MCF 10A (cell line): ENCODE results near the gene ENPEP. TPM values are rescaled to one million over a fixed set of nuclear protein-coding genes. Genes with fewer than 3 reads are reported as not detected.
"Not testable (repeated sequence)": the region's sequence is repeated elsewhere in the genome, so short reads cannot be mapped to it uniquely, and the experiment has no call there.

Experiments
- BruUV-seq: library from RNA; stranded (reverse); fragments of 400-500 nt; replicated peaks from 2 replicates; lab custom pipeline; 2021; lab: Mats Ljungman, UMichigan
- CTCF ChIA-PET: fragments of 300-600 bp; sonication (Branson Sonifier 250); formaldehyde crosslinking; extraction: SDS; loops from one replicate; lab custom pipeline; 2021; ENCODE audit warnings: antibody characterized with exemption, inconsistent platforms; lab: Yijun Ruan, JAX
- POLR2A ChIA-PET: fragments of 300-600, 350-650 bp; sonication (Branson Sonifier 250); formaldehyde crosslinking; extraction: SDS; loops from one replicate; lab custom pipeline; 2020; ENCODE audit warnings: antibody characterized with exemption, inconsistent platforms; lab: Yijun Ruan, JAX
- DNase-seq: peaks from one replicate; pipeline ENCODE4 v3.0.0-alpha.2; 2018; ENCODE audit not compliant: unreplicated experiment
- H3K27ac Mint-ChIP-seq: one replicate; pipeline ENCODE4 v1.8.0; 2022; ENCODE audit warnings: mild to moderate bottlenecking, low read depth, mixed read lengths; ENCODE audit not compliant: unreplicated experiment
- H3K27me3 Mint-ChIP-seq: one replicate; pipeline ENCODE4 v1.8.0; 2022; ENCODE audit warnings: mixed read lengths; ENCODE audit not compliant: insufficient read depth, unreplicated experiment
- H3K36me3 Mint-ChIP-seq: one replicate; pipeline ENCODE4 v1.8.0; 2022; ENCODE audit warnings: mild to moderate bottlenecking, moderate library complexity, mixed read lengths; ENCODE audit not compliant: insufficient read depth, unreplicated experiment
- H3K4me1 Mint-ChIP-seq: one replicate; pipeline ENCODE4 v1.8.0; 2022; ENCODE audit warnings: mixed read lengths; ENCODE audit not compliant: insufficient read depth, unreplicated experiment
- H3K4me3 Mint-ChIP-seq: one replicate; pipeline ENCODE4 v1.8.0; 2022; ENCODE audit warnings: mild to moderate bottlenecking, moderate library complexity, mixed read lengths; ENCODE audit not compliant: unreplicated experiment
- H3K9me3 Mint-ChIP-seq: one replicate; pipeline ENCODE4 v1.8.0; 2022; ENCODE audit warnings: mixed read lengths; ENCODE audit not compliant: unreplicated experiment
- intact Hi-C: fragments of 100-400 bp; cut with micrococcal nuclease; formaldehyde crosslinking; loops from 2 replicates; pipeline ENCODE4 v1.14.1; 2022
- total RNA-seq: library from RNA; stranded (reverse); gene quantifications from 2 replicates; pipeline ENCODE4 v1.2.3, GENCODE V29; 2022
- TF ChIP-seq, protein P1 (sequence below): fragments of 200-600 bp; IDR thresholded peaks from one replicate; pipeline ENCODE4 v1.8.0; 2022; ENCODE audit warnings: antibody characterized with exemption, mild to moderate bottlenecking; ENCODE audit not compliant: unreplicated experiment

ENPEP gene
- total RNA-seq, 1 experiment from 2014 or later, result not detected

GRCh38 chr4:110550260-110550659, 74.3 kb downstream of the ENPEP start:
- intact Hi-C loops, result no loop called here
- no peaks in the 10 kb centered on the region for H3K27me3 Mint-ChIP-seq
- CTCF ChIA-PET, result interaction anchor here (0.5 to 0.9 kb wide), 2 partner anchors 32 kb away, joined by 3 read pairs; no protein-coding TSS in a partner anchor

GRCh38 chr4:110553197-110553596, 77.2 kb downstream of the ENPEP start:
- DNase-seq, result no peak
- H3K27me3 Mint-ChIP-seq, result no peaks in the 10 kb centered on the region
- TF ChIP-seq, protein P1, sequence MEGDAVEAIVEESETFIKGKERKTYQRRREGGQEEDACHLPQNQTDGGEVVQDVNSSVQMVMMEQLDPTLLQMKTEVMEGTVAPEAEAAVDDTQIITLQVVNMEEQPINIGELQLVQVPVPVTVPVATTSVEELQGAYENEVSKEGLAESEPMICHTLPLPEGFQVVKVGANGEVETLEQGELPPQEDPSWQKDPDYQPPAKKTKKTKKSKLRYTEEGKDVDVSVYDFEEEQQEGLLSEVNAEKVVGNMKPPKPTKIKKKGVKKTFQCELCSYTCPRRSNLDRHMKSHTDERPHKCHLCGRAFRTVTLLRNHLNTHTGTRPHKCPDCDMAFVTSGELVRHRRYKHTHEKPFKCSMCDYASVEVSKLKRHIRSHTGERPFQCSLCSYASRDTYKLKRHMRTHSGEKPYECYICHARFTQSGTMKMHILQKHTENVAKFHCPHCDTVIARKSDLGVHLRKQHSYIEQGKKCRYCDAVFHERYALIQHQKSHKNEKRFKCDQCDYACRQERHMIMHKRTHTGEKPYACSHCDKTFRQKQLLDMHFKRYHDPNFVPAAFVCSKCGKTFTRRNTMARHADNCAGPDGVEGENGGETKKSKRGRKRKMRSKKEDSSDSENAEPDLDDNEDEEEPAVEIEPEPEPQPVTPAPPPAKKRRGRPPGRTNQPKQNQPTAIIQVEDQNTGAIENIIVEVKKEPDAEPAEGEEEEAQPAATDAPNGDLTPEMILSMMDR, result no peak
- intact Hi-C loops, result no loop called here
- no TSS peak for BruUV-seq
- no peaks in the 10 kb centered on the region for H3K9me3 Mint-ChIP-seq
- no peak overlapping the region for H3K4me3 Mint-ChIP-seq
- no peaks in the 10 kb centered on the region for H3K36me3 Mint-ChIP-seq
- CTCF ChIA-PET, result interaction anchor here (0.8 kb wide), 1 partner anchor 33 kb away, joined by 3 read pairs; no protein-coding TSS in a partner anchor
- POLR2A ChIA-PET, result no interaction called here
- no peak overlapping the region for H3K27ac Mint-ChIP-seq
- H3K4me1 Mint-ChIP-seq, result peaks cover 7% of the 10 kb centered on the region

More at GRCh38 chr4:110550260-110550659, 74.3 kb downstream of the ENPEP start:
- Mint-ChIP-seq H3K4me1 (peaks cover 7% of the 10 kb centered on the region), H3K27ac (no peak overlapping the region), H3K9me3 (no peaks in the 10 kb centered on the region), H3K4me3 (no peak overlapping the region), H3K36me3 (no peaks in the 10 kb centered on the region)
- POLR2A ChIA-PET, result interaction anchor here (1.0 kb wide), 1 partner anchor 12 kb away, joined by 5 read pairs; no protein-coding TSS in a partner anchor
- TF ChIP-seq, protein P1, result no peak
- no TSS peak for BruUV-seq
- DNase-seq, result peak; percentile 47

DNA sequence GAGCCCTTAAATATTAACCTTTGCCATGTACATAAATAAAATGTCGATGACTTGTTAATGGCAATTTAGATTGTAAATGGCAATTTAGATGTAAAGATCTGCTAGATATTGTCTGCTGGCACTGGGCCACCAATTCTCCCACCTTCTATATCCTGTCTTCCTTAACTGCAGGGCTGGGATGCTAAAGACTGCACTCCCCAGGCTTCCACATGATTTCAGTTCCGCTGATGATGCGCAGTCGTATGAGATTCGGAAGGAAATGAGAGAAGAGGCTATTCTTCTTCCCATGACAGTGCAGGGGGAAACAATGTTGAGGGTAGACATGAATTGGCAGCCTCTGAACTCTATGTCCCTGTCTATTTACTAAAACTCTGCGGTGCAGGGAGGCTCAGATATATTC, 91.3 kb downstream of the ENPEP start:
- DNase-seq, result no peak
- Mint-ChIP-seq H3K9me3 (no peaks in the 10 kb centered on the region), H3K4me1 (no peaks in the 10 kb centered on the region), H3K4me3 (no peak overlapping the region), H3K27me3 (no peaks in the 10 kb centered on the region), H3K36me3 (no peaks in the 10 kb centered on the region), H3K27ac (no peak overlapping the region)
- ChIA-PET CTCF (interaction anchor here (1.1 kb wide), 1 partner anchor 48 kb away, joined by 6 read pairs; no protein-coding TSS in a partner anchor), POLR2A (no interaction called here)
- BruUV-seq, result no TSS peak
- intact Hi-C loops, result no loop called here
- TF ChIP-seq, protein P1, result no peak

GRCh38 chr4:110576696-110577095, 100.7 kb downstream of the ENPEP start:
- H3K27me3 Mint-ChIP-seq, POLR2A ChIA-PET, DNase-seq, H3K4me3 Mint-ChIP-seq, H3K36me3 Mint-ChIP-seq, CTCF ChIA-PET, intact Hi-C loops, BruUV-seq, H3K4me1 Mint-ChIP-seq, H3K27ac Mint-ChIP-seq: not testable (repeated sequence)
- peaks cover 17% of the 10 kb centered on the region for H3K9me3 Mint-ChIP-seq
